Activated T-cell treated with anti-CD3 and anti-CD28 coated beads, Interleukin-2, amount 50 U/mL, for 72 hours (primary cell): ENCODE data around the gene NCSTN. TPM values are rescaled to one million over a fixed set of nuclear protein-coding genes. Genes with fewer than 3 reads are reported as not detected.

Experiments used
- ATAC-seq, 2 donors: fragments of 150-1000 bp; cut with Tn5 transposase; replicated peaks in 1 of 2; 2 replicates each; pipeline ENCODE4 v1.10.0; 2021; ENCODE audit warnings: moderate library complexity in 2 of 2, mild to moderate bottlenecking in 1 of 2
- DNase-seq, 2 donors: peaks; one replicate each; pipeline ENCODE4 v3.0.0; 2021 to 2022; ENCODE audit warnings: mixed read lengths in 1 of 2
- H3K27ac Mint-ChIP-seq: one replicate; pipeline ENCODE4 v1.8.0; 2022; ENCODE audit warnings: mild to moderate bottlenecking, moderate library complexity, mixed read lengths
- H3K27me3 Mint-ChIP-seq: one replicate; pipeline ENCODE4 v1.8.0; 2022; ENCODE audit warnings: low read depth, mixed read lengths
- H3K36me3 Mint-ChIP-seq, 2 donors: one replicate each; pipeline ENCODE4 v1.8.0; 2022; ENCODE audit warnings: mixed read lengths in 2 of 2, mild to moderate bottlenecking in 1 of 2; ENCODE audit not compliant: insufficient read depth in 2 of 2
- H3K4me1 Mint-ChIP-seq: one replicate; pipeline ENCODE4 v1.8.0; 2022; ENCODE audit warnings: low read depth, mixed read lengths
- H3K4me3 Mint-ChIP-seq, 2 donors: one replicate each; pipeline ENCODE4 v1.8.0; 2022; ENCODE audit warnings: mild to moderate bottlenecking in 2 of 2, mixed read lengths in 2 of 2, moderate library complexity in 2 of 2
- H3K9me3 Mint-ChIP-seq, 2 donors: one replicate each; pipeline ENCODE4 v1.8.0; 2022; ENCODE audit warnings: mixed read lengths in 2 of 2
- total RNA-seq, 2 donors: library from RNA; stranded (reverse); gene quantifications; one replicate each; pipeline ENCODE4 v1.2.3, GENCODE V29; 2022

NCSTN gene
- total RNA-seq, 2 donors from 2014 or later, result 65.2 to 66.3 TPM

GRCh38 chr1:160357286-160358002 lies 14.3 kb downstream of the NCSTN start:
- Mint-ChIP-seq H3K36me3 (peaks cover 12 to 21% of the 10 kb centered on the region in 2 donors), H3K9me3 (no peaks in the 10 kb centered on the region), H3K4me1 (peaks cover 10% of the 10 kb centered on the region), H3K4me3 (no peak overlapping the region), H3K27ac (no peak overlapping the region), H3K27me3 (no peaks in the 10 kb centered on the region)
- DNase-seq, result no peak
- ATAC-seq, result no peak

DNA sequence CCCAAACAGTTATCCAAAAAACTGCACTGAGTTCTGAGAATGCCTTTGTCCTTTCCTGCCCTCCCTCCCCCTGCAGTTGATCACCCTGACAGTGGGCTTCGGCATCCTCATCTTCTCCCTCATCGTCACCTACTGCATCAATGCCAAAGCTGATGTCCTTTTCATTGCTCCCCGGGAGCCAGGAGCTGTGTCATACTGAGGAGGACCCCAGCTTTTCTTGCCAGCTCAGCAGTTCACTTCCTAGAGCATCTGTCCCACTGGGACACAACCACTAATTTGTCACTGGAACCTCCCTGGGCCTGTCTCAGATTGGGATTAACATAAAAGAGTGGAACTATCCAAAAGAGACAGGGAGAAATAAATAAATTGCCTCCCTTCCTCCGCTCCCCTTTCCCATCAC lies 14.9 kb downstream of the NCSTN start:
- H3K9me3 Mint-ChIP-seq, result no peaks in the 10 kb centered on the region
- H3K27me3 Mint-ChIP-seq, result no peaks in the 10 kb centered on the region
- ATAC-seq (no peak), DNase-seq (no peak)
- peaks cover 12 to 19% of the 10 kb centered on the region in 2 donors for H3K36me3 Mint-ChIP-seq
- H3K4me3 Mint-ChIP-seq, result no peak overlapping the region
- peaks cover 14% of the 10 kb centered on the region for H3K4me1 Mint-ChIP-seq
- peak overlapping the region; percentile 4 for H3K27ac Mint-ChIP-seq

- H3K36me3 Mint-ChIP-seq, result peaks cover 5 to 9% of the 10 kb centered on the region in 2 donors
- H3K4me3 Mint-ChIP-seq, result no peak overlapping the region
- no peak overlapping the region for H3K27ac Mint-ChIP-seq
- peaks cover 14% of the 10 kb centered on the region for H3K4me1 Mint-ChIP-seq
- DNase-seq, result no peak
- ATAC-seq, result no peak
- H3K27me3 Mint-ChIP-seq, result no peaks in the 10 kb centered on the region
- H3K9me3 Mint-ChIP-seq, result no peaks in the 10 kb centered on the region
Observed at GRCh38 chr1:160359559-160360226, 16.5 kb downstream of the NCSTN start.

DNA sequence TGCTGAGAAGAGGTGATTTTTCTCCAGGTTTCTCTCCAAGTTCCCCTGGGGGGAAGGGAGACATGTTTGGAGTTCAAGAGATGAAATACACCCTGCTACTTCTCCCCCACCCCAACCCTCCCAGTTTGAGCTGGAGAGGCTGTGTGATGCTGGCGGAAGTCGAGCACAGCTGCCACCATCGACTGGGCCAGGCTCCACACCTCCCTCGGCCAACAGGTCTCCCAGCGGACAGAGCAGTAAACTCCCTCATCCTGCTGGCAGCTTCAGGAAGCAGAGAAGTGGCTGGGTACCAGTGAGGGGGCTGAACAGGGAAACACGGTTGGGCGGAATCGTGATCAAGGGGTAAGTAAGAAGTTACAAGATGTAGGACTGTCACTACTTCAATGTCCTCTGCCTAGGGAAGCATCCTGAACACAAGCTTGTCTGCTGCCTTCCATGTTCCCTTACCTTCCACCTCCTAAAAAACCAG lies 17.1 kb downstream of the NCSTN start:
- DNase-seq, result no peak

GRCh38 chr1:160361199-160361598 lies 18.0 kb downstream of the NCSTN start:
- peaks cover 14% of the 10 kb centered on the region for H3K4me1 Mint-ChIP-seq
- ATAC-seq, result no peak
- no peak for DNase-seq
- peaks cover 5 to 9% of the 10 kb centered on the region in 2 donors for H3K36me3 Mint-ChIP-seq
- no peak overlapping the region for H3K4me3 Mint-ChIP-seq
- peak overlapping the region; percentile 38 for H3K27ac Mint-ChIP-seq
- no peaks in the 10 kb centered on the region for H3K27me3 Mint-ChIP-seq
- no peaks in the 10 kb centered on the region for H3K9me3 Mint-ChIP-seq

More for the DNA sequence above, 17.1 kb downstream of the NCSTN start:
- Mint-ChIP-seq H3K4me1 (peaks cover 14% of the 10 kb centered on the region), H3K36me3 (peaks cover 5 to 9% of the 10 kb centered on the region in 2 donors), H3K27me3 (no peaks in the 10 kb centered on the region), H3K4me3 (no peak overlapping the region), H3K27ac (no peak overlapping the region), H3K9me3 (no peaks in the 10 kb centered on the region)
- no peak for ATAC-seq

DNA sequence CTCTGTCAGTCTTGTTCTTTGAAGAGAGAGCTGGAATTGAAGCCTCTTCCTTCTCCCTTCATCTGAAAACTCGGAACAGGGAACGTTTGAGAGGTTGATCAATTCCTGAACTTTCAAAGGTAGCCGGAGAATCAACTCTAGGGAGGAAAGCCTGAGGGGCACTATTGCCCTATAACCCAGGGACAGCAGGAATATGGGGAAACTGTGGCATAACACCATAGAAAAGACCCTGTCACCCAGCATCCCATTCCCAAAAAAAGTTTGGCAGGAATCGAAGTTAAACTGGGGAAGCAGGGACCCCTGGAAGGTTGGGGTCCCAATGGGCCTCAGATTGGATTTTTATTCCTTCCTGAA lies 18.6 kb downstream of the NCSTN start:
- peak overlapping the region; percentile 76 for H3K27ac Mint-ChIP-seq
- H3K4me3 Mint-ChIP-seq, result no peak overlapping the region
- H3K9me3 Mint-ChIP-seq, result no peaks in the 10 kb centered on the region
- H3K36me3 Mint-ChIP-seq, result peaks cover 0 to 9% of the 10 kb centered on the region in 2 donors
- H3K4me1 Mint-ChIP-seq, result peaks cover 10% of the 10 kb centered on the region
- H3K27me3 Mint-ChIP-seq, result no peaks in the 10 kb centered on the region
- DNase-seq, result no peak
- ATAC-seq, result no peak

DNA sequence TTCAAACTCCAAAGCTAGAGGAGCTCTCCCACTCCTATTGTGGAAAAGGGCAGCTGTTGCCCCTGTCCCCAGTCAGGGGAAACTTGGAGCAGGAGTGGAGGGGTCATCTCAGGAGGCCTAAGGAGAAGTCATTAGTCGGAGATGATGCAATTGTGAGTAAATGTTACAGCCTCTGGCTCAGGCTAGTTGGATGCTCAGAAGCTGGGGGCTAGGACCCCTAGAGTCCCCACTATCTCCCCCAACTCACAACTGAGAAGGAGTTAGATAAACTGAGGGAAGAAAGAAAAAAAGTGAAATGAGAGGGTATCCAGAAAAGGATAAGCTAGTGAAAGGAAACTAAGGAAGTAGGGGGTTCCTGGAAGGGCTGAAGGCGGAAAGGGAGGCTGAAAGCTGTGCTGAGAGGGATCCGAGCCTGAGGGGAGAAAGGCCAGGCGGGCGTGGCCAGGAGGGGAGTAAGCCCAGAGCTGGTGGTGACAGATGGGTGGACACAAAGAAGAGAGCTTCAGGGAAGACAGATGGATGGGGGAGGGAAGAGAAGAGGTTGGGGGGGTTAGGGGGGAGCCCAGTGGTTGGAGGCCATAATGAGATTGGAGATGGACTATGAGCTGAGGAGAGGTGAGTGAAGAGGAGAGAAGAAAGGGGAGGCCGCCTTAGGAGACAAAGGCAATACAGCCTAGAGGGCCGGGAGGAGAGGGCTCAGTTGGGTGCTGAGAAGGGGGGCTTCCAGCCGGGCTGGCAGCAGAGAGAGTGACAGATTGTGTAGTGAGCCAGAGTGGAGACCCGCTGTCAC lies 19.2 kb downstream of the NCSTN start:
- no peak for ATAC-seq
- no peaks in the 10 kb centered on the region for H3K9me3 Mint-ChIP-seq
- H3K4me3 Mint-ChIP-seq, result no peak overlapping the region
- peak overlapping the region; percentile 76 for H3K27ac Mint-ChIP-seq
- peaks cover 10% of the 10 kb centered on the region for H3K4me1 Mint-ChIP-seq
- DNase-seq, result no peak
- H3K27me3 Mint-ChIP-seq, result no peaks in the 10 kb centered on the region
- H3K36me3 Mint-ChIP-seq, result peaks cover 0 to 9% of the 10 kb centered on the region in 2 donors

- Mint-ChIP-seq H3K36me3 (peaks cover 0 to 4% of the 10 kb centered on the region in 2 donors), H3K27ac (peak overlapping the region; percentile 62), H3K27me3 (no peaks in the 10 kb centered on the region), H3K4me3 (no peak overlapping the region), H3K9me3 (no peaks in the 10 kb centered on the region), H3K4me1 (peaks cover 10% of the 10 kb centered on the region)
- peak in 1 of 2 donors; percentile 9 for ATAC-seq
- DNase-seq, result no peak
Observed at GRCh38 chr1:160363010-160363409, 19.8 kb downstream of the NCSTN start.

GRCh38 chr1:160363951-160364735 lies 21.0 kb downstream of the NCSTN start:
- no peaks in the 10 kb centered on the region for H3K27me3 Mint-ChIP-seq
- ATAC-seq, result no peak
- H3K4me3 Mint-ChIP-seq, result no peak overlapping the region

GRCh38 chr1:160365325-160365724 lies 22.1 kb downstream of the NCSTN start:
- Mint-ChIP-seq H3K27me3 (no peaks in the 10 kb centered on the region), H3K9me3 (no peaks in the 10 kb centered on the region), H3K4me3 (no peak overlapping the region), H3K27ac (no peak overlapping the region), H3K4me1 (peaks cover 10% of the 10 kb centered on the region), H3K36me3 (no peaks in the 10 kb centered on the region)
- ATAC-seq (no peak), DNase-seq (no peak)

More at GRCh38 chr1:160363951-160364735, 21.0 kb downstream of the NCSTN start:
- DNase-seq, result no peak
- H3K9me3 Mint-ChIP-seq, result no peaks in the 10 kb centered on the region
- H3K36me3 Mint-ChIP-seq, result no peaks in the 10 kb centered on the region
- no peak overlapping the region for H3K27ac Mint-ChIP-seq
- H3K4me1 Mint-ChIP-seq, result peaks cover 10% of the 10 kb centered on the region

DNA sequence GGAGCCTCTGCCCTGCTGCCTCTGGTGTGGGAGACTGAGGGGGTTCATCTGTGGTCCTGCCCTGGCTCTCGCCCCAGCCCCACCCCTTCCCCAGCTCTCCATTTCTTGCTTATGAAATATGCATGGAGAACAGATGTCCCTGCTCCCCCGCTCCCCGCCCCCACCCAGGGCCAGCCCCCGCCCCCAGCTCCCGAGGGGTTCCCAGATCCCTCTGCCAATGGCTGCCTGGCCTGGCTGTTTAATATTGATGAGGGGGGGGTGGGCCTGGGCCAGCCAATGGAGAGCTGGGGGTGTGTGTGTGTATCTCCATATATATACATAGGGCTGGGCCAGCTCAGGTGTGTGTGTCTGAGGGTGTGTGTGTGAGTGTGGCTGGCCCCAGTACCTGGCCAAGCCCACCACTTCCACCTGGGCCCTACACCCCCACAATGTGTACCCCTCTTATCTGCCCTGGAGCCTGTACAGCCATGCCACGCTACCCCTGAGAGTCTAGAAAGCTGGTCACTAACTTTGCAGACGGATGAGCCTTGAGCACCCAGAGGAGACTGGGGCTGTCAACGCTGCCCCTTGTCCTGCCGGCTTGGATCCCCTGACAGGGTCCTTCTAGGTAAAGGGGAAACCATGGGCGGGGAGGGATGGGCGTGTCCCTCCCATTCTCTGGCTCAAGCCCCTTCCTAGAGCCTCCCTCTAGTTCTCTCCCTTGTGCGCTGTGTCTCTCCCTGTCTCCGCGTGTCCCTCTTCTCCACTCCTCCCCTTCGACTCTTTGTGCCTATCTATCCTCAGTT lies 23.7 kb downstream of the NCSTN start, which contains the start of gene NHLH1:
NHLH1 (plus strand) TSS at position 341 of the 785 bp plus-strand sequence. CDS start 3,661 bp downstream, outside the sequence.
- peaks cover 9% of the 10 kb centered on the region for H3K4me1 Mint-ChIP-seq
- H3K36me3 Mint-ChIP-seq, result no peaks in the 10 kb centered on the region
- no peak for DNase-seq
- no peak for ATAC-seq
- H3K27ac Mint-ChIP-seq, result no peak within 1 kb of the TSS
- no peaks in the 10 kb centered on the region for H3K9me3 Mint-ChIP-seq
- no peak within 1 kb of the TSS for H3K4me3 Mint-ChIP-seq
- no peaks in the 10 kb centered on the region for H3K27me3 Mint-ChIP-seq

DNA sequence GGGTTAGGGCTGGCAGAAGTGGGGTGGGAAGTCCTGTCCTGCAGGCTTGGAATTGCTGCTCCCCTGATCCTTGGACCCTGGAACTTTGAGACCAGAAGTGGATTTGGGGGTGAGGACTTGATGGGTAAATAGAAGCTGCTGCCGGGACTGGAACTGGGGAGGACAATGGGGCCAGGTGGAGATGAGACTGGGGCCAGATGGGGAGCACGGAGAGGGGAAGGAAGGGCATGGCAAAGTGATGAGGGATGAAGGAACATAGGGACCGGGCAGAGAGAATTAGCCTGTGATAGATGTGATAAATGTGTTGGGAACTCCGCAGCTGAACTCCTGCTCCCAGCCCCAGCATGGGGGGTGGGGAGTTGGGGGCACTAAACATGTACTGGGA lies 24.3 kb downstream of the NCSTN start:
- Mint-ChIP-seq H3K4me1 (peaks cover 3% of the 10 kb centered on the region), H3K27ac (no peak overlapping the region), H3K9me3 (no peaks in the 10 kb centered on the region), H3K27me3 (no peaks in the 10 kb centered on the region), H3K4me3 (no peak overlapping the region), H3K36me3 (no peaks in the 10 kb centered on the region)
- ATAC-seq, result no peak
- DNase-seq, result no peak
